Chondrocyte (in vitro differentiated cells): Measurements from ENCODE around the gene MYT1. TPM values are rescaled to one million over a fixed set of nuclear protein-coding genes. Genes with fewer than 3 reads are reported as not detected.

Experiments used
- DNase-seq: peaks from one replicate; pipeline ENCODE4 v3.0.0; 2021; ENCODE audit warnings: mixed read lengths, low spot score
- H3K27ac Mint-ChIP-seq: one replicate; pipeline ENCODE4 v1.8.0; 2021; ENCODE audit warnings: mild to moderate bottlenecking, moderate library complexity, mixed read lengths; ENCODE audit not compliant: unreplicated experiment
- H3K27me3 Mint-ChIP-seq: 2 replicates; pipeline ENCODE4 v1.8.0; 2021; ENCODE audit warnings: low read depth, mixed read lengths
- H3K36me3 Mint-ChIP-seq: 2 replicates; pipeline ENCODE4 v1.8.0; 2021; ENCODE audit warnings: low read depth, mixed read lengths
- H3K4me1 Mint-ChIP-seq: 2 replicates; pipeline ENCODE4 v1.8.0; 2021; ENCODE audit warnings: low read depth, mild to moderate bottlenecking, mixed read lengths
- H3K4me3 Mint-ChIP-seq: one replicate; pipeline ENCODE4 v1.8.0; 2021; ENCODE audit warnings: mild to moderate bottlenecking, moderate library complexity, mixed read lengths; ENCODE audit not compliant: unreplicated experiment
- H3K9me3 Mint-ChIP-seq: 2 replicates; pipeline ENCODE4 v1.8.0; 2021; ENCODE audit warnings: low read depth, mixed read lengths
- total RNA-seq: library from RNA; stranded (reverse); gene quantifications from 3 replicates; pipeline ENCODE4 v1.2.1, GENCODE V29; 2021
- TF ChIP-seq, protein P1 (sequence below): fragments of 200-600 bp; sonication (generic); IDR thresholded peaks from 2 replicates; pipeline ENCODE4 v1.5.0; 2021; ENCODE audit warnings: antibody characterized with exemption, mild to moderate bottlenecking, moderate library complexity

MYT1 gene
- total RNA-seq, 1 donor from 2014 or later, result not detected

GRCh38 chr20:64206614-64207013 is 42.4 kb downstream of the MYT1 start:
- Mint-ChIP-seq H3K27me3 (peaks cover 51% of the 10 kb centered on the region), H3K4me3 (no peak overlapping the region), H3K27ac (no peak overlapping the region), H3K4me1 (no peaks in the 10 kb centered on the region), H3K9me3 (no peaks in the 10 kb centered on the region), H3K36me3 (no peaks in the 10 kb centered on the region)
- no peak for DNase-seq
- TF ChIP-seq, protein P1, sequence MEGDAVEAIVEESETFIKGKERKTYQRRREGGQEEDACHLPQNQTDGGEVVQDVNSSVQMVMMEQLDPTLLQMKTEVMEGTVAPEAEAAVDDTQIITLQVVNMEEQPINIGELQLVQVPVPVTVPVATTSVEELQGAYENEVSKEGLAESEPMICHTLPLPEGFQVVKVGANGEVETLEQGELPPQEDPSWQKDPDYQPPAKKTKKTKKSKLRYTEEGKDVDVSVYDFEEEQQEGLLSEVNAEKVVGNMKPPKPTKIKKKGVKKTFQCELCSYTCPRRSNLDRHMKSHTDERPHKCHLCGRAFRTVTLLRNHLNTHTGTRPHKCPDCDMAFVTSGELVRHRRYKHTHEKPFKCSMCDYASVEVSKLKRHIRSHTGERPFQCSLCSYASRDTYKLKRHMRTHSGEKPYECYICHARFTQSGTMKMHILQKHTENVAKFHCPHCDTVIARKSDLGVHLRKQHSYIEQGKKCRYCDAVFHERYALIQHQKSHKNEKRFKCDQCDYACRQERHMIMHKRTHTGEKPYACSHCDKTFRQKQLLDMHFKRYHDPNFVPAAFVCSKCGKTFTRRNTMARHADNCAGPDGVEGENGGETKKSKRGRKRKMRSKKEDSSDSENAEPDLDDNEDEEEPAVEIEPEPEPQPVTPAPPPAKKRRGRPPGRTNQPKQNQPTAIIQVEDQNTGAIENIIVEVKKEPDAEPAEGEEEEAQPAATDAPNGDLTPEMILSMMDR, result no peak

DNA sequence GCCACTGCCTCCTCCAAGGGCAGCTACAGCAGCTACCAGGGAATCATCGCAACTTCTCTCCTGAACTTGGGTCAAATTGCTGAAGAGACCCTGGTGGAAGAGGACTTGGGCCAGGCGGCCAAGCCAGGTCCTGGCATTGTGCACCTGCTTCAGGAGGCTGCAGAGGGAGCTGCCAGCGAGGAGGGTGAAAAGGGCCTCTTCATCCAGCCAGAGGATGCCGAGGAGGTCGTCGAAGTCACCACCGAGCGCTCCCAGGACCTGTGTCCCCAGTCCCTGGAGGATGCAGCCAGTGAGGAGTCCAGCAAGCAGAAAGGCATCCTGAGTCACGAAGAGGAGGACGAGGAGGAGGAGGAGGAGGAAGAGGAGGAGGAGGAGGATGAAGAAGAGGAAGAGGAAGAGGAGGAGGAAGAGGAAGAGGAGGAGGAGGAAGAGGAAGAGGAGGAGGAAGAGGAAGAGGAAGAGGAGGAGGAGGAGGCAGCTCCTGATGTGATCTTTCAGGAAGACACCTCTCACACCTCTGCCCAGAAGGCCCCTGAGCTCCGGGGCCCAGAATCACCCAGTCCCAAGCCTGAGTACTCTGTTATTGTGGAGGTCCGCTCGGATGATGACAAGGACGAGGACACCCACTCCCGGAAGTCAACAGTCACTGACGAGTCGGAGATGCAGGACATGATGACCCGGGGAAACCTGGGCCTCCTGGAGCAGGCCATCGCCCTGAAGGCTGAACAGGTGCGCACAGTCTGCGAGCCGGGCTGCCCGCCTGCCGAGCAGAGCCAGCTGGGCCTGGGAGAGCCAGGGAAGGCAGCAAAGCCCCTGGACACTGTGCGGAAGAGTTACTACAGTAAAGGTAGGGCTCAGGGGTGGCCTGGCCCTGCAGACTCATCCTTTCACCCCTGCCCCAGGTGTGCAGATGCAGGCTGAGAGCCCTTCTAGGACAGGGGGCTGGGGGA is 43.7 kb downstream of the MYT1 start:
- H3K4me1 Mint-ChIP-seq, result peaks cover 3% of the 10 kb centered on the region
- H3K4me3 Mint-ChIP-seq, result no peak overlapping the region
- H3K27me3 Mint-ChIP-seq, result peaks cover 50% of the 10 kb centered on the region
- H3K27ac Mint-ChIP-seq, result no peak overlapping the region
- H3K9me3 Mint-ChIP-seq, result no peaks in the 10 kb centered on the region
- H3K36me3 Mint-ChIP-seq, result no peaks in the 10 kb centered on the region
- TF ChIP-seq, protein P1, result no peak
- no peak for DNase-seq

DNA sequence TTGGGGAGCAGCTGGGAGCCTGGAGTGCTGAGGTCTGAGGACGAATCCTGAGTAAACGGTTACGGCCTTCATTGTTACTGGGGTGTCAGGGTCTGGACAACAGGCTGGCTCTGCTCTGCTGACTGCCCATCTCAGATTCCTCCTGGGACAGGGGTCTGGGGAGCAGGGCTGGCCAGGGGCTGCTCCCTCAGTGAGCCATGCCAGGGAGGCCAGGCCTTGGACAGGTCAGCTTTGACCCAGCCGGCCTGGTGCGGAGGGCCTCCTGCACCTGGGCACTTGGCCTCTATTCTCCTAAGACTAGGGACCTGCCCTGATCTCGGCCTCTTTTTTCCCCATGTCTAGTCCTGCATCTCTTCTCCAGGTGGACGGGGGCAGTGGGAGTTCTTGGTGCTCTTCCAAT is 44.9 kb downstream of the MYT1 start:
- DNase-seq, result no peak
- TF ChIP-seq, protein P1, result no peak
- Mint-ChIP-seq H3K4me1 (peaks cover 4% of the 10 kb centered on the region), H3K4me3 (no peak overlapping the region), H3K27me3 (peaks cover 53% of the 10 kb centered on the region), H3K36me3 (no peaks in the 10 kb centered on the region), H3K27ac (no peak overlapping the region), H3K9me3 (no peaks in the 10 kb centered on the region)

GRCh38 chr20:64210656-64211369 is 46.6 kb downstream of the MYT1 start:
- DNase-seq, result no peak
- no peaks in the 10 kb centered on the region for H3K36me3 Mint-ChIP-seq
- no peaks in the 10 kb centered on the region for H3K9me3 Mint-ChIP-seq
- TF ChIP-seq, protein P1, result no peak
- H3K4me3 Mint-ChIP-seq, result no peak overlapping the region
- peaks cover 48% of the 10 kb centered on the region for H3K27me3 Mint-ChIP-seq
- H3K27ac Mint-ChIP-seq, result no peak overlapping the region
- H3K4me1 Mint-ChIP-seq, result peaks cover 4% of the 10 kb centered on the region

DNA sequence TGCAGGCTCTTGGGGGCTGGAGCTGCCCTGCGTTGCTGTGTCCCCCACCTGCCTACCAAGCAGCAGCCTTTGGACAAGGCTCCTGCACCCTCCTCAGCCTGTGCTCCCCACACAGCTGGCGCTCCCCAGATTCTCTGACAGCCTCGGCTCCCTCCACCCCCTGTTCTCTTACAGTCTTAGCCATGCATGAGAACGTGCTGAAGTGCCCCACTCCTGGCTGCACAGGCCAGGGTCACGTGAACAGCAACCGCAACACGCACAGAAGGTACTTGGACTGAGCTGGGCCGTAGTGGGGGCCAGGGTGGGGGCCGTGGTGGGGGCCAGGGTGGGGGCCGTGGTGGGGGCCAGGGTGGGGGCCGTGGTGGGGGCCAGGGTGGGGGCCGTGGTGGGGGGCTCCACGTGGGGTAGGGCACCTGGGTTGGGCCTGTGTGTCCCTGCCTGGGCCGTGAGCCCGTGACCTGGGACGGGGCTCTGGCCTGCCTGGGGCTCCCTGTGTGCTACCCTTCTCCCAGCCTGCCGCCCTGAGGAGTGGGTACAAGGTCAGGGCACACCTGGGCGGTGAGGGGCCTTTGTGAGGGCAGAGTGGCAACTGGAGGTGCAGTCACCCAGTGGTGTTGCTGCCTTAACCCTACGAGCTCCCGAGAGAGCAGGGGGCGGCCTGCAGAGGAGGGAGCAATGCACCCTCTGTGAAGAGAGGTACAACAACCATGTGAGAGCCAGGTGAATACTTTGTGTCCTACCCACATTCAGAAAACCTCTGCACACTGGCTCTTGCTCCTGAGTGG is 47.8 kb downstream of the MYT1 start:
- peaks cover 4% of the 10 kb centered on the region for H3K4me1 Mint-ChIP-seq
- no peaks in the 10 kb centered on the region for H3K9me3 Mint-ChIP-seq
- H3K4me3 Mint-ChIP-seq, result no peak overlapping the region
- TF ChIP-seq, protein P1, result no peak
- no peak for DNase-seq
- peaks cover 40% of the 10 kb centered on the region for H3K27me3 Mint-ChIP-seq
- H3K36me3 Mint-ChIP-seq, result no peaks in the 10 kb centered on the region
- no peak overlapping the region for H3K27ac Mint-ChIP-seq
